Omental fat pad (tissue), 4 donors: Measurements from ENCODE around the gene BCAS1. TPM values are rescaled to one million over a fixed set of nuclear protein-coding genes. Genes with fewer than 3 reads are reported as not detected.

Source experiments
- ATAC-seq: fragments of 150-250 bp; one replicate; pipeline ENCODE4 v1.9.1; 2016; ENCODE audit warnings: mild to moderate bottlenecking, moderate library complexity; ENCODE audit not compliant: low FRiP score
- DNase-seq: peaks from one replicate; pipeline ENCODE4 v3.0.0-alpha.2; 2019; ENCODE audit warnings: low spot score
- total RNA-seq, 4 donors: library from RNA; depleted of rRNA; stranded (reverse); fragments of >200 nt; gene quantifications; one replicate each; pipeline ENCODE4 v1.1.0, GENCODE V29; 2016
- TF ChIP-seq, protein P1 (sequence below), 3 donors: fragments of 450-650 bp; IDR thresholded peaks; one replicate each; pipeline ENCODE4 v1.5.1; 2016 to 2017; ENCODE audit warnings: antibody characterized with exemption in 3 of 3, mild to moderate bottlenecking in 3 of 3, moderate library complexity in 2 of 3

BCAS1 gene
- total RNA-seq, 4 donors from 2014 or later: 0.50 to 2.2 (median 0.56) TPM; not detected in 1

DNA sequence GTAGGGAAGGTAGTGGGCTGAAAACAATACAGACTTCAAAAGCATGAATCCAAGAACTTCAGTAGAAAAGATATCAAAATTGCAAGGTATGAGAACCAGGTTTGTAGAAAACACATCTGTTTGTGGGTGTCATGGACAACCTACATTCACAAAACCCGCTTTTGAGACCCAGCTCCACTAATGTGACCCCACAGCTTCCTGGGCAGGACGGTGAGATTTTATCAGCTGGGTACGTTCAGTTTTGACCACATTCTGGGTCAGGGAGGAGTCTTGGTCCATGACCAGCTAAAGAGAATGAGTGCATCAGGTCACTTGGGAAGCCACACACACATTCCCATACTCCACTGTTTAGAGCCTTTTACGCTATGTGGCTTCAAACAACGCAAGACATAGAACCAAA, 77.1 kb downstream of the BCAS1 start:
- TF ChIP-seq, protein P1, sequence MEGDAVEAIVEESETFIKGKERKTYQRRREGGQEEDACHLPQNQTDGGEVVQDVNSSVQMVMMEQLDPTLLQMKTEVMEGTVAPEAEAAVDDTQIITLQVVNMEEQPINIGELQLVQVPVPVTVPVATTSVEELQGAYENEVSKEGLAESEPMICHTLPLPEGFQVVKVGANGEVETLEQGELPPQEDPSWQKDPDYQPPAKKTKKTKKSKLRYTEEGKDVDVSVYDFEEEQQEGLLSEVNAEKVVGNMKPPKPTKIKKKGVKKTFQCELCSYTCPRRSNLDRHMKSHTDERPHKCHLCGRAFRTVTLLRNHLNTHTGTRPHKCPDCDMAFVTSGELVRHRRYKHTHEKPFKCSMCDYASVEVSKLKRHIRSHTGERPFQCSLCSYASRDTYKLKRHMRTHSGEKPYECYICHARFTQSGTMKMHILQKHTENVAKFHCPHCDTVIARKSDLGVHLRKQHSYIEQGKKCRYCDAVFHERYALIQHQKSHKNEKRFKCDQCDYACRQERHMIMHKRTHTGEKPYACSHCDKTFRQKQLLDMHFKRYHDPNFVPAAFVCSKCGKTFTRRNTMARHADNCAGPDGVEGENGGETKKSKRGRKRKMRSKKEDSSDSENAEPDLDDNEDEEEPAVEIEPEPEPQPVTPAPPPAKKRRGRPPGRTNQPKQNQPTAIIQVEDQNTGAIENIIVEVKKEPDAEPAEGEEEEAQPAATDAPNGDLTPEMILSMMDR (IDR thresholded peaks at IDR 0.05): no peak
- DNase-seq (no peak), ATAC-seq (no peak)

DNA sequence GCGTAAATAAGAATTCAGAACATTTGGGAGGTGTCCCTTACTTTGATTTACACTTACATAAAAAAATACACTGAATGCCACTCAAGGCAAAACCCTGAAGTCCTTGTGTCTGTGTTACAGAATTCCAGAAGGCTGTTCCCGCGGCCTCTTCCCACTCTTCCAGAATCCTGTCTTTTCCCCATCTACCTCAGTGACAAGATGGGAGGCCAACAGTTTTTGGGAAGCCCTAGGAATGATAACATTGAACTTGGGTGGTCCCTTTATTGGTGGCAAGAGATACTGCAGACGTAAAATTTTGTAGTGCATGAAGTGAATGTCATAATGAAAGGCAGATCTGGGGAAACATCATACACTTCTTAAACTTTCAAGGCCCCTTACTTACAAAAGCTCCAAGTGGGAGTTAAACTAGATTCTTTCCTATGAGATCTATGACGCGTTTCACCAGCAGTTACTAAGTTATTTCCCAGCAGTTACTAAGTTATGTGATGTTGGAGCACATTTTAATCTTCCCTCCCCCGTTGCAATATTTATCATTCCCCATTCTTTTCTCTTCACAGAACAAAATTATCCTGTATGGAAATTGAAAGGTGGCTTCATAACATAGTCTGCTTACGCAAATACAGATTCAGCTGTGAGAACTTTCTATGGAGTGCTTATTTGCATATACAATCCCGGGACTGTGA, 79.5 kb downstream of the BCAS1 start:
- TF ChIP-seq, protein P1 (IDR thresholded peaks at IDR 0.05): no peak
- ATAC-seq: peak; percentile 71
- no peak for DNase-seq

DNA sequence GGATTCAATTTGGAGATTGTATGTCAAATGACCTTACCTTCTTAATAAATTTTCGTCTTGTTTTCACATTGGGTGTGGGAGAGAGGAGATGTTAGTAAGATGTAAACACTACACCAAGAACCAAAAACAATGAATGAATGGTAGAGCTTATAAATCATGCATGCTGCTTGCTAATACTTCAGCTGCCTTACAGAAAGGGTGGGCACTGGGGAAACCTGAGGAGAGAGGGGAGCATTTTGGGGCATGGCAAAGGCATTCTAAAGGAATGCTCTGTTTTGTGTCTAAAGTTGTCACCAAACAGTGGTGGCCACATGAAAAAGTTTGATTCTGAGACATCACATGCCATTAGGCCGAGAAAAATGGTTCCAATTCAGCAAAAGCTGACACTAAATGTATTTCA, 80.4 kb downstream of the BCAS1 start:
- DNase-seq (no peak), ATAC-seq (no peak)
- TF ChIP-seq, protein P1 (IDR thresholded peaks at IDR 0.05): no peak

DNA sequence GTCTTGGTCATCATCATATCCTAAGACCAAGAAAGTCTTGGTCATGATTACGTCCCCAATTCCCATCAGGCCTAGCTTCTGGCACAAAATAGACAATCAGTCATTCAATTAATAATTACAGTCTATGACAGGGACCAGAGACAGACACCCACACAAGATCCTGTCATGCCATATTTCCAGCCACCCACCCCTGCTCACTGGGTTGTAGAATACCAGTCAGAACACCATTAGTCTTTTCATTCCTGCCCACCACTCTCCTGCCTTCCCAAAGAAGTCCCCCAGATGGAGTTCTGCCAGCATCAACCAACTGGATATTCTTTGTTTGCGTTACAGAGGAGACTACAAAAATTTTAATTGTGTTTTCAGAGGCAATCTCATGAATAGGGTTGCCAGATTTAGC, 81.0 kb downstream of the BCAS1 start:
- DNase-seq (no peak), ATAC-seq (no peak)
- TF ChIP-seq, protein P1 (IDR thresholded peaks at IDR 0.05): no peak

DNA sequence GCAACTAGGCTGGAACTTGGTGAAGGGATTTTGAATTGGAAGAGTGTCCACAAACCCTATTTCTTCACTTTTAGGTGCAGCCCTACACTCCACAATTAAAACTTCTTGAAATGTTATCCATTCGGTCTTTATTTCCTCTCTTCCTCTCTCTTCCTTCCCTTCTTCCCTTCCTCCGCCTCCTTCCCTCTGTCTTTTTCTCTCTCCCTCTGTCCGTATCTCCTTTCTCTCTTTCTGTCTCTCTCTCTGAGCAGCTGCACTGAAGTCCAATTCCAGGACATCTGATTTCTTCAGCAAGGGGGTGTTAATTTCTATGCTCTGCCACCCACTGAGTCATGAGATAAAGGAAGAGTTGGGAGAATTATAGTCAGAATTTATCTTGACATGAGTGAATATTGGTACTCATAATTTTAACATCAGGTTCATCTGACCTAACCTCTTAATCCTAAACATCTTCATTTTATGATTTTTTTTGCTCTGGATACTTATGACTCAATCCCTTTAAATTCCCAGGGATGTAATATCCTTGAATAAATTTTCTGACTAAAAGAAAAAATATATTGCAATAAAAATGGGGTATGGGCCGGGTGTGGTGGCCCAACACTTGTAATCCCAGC, 84.2 kb downstream of the BCAS1 start:
- ATAC-seq: no peak
- no peak for DNase-seq
- TF ChIP-seq, protein P1 (IDR thresholded peaks at IDR 0.05): no peak

DNA sequence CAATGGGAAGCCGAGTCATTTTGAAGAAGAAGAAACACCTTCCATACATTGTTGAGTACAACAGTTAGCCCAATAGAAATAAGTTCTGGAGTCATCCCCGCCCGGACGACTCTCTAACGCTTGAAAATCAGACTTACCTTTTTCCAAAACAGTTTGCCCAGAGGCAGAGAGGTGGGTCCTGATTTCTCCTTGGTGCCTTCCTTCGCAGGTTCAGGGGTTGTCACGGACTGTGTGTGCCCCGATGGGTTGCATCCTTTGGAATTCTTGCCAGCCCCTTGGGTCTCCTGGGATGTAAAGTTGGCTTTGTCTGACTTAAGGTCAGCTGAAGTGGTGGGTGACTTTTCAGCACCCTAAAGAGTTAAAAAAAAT, 85.3 kb downstream of the BCAS1 start:
- DNase-seq (no peak), ATAC-seq (no peak)
- TF ChIP-seq, protein P1 (IDR thresholded peaks at IDR 0.05): no peak
